GM21529 (cell line): ENCODE results near the gene XRN2.
"Not testable (repeated sequence)": the region's sequence is repeated elsewhere in the genome, so short reads cannot be mapped to it uniquely, and the experiment has no call there.

ENCODE experiments used
- ATAC-seq: cut with Tn5 transposase; IDR thresholded peaks from one replicate; pipeline ENCODE4 v1.9.1; 2021; ENCODE audit not compliant: unreplicated experiment

Gene XRN2

GRCh38 chr20:21344961-21345360 lies 41.8 kb downstream of the XRN2 start:
- no peak for ATAC-seq

DNA sequence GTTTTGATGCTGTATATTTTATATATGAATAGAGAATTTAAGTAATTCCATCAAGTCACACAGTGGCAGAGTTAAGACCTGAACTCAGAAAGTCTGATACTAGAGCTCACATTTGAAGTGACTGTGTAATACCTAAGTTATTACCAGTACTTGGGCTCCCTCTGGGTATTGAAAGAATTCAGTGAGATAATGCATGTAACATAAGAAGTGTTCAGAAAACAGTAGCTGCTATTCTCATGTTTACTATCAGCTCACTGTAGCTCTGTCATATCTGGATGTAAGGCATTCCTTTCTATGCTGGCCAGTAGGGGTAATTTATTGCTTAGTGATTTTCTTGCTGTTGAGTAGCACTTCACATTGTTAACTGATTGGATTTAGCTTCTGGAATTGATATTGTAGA lies 49.6 kb downstream of the XRN2 start:
- no peak for ATAC-seq

DNA sequence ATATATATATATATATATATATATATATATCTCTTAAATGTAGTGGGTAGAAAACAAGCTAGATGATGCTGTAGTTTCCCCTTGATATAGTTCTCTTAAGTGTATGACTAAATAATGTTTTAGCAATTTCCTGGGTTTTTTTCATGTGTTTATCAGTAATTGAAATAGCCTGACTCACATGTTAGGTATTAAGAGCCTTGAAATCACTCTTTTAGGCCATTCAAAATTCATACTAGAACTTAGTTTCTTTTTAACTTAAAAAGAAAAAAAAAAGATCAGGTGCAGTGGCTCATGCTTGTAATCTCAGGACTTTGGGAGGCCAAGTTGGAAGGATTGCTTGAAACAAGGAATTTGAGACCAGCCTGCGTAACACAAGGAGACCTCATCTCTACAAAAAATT lies 50.1 kb downstream of the XRN2 start:
- ATAC-seq, result no peak

DNA sequence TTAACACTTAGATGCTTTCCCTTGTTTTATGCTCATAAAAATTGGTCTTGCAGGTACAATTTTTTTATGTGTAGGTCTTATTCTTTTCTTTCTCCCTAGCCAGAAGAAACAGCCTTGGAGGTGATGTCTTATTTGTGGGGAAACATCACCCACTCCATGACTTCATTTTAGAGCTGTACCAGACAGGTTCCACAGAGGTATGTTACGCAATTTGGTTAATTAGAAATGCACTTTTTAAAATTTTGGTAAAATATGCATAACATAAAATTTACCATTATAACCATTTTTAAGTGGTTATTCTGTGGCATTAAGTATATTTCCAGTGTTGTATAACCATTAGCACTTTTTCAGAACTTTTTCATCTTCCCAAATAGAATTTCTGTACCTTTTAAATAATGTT lies 52.9 kb downstream of the XRN2 start:
- ATAC-seq, result no peak

DNA sequence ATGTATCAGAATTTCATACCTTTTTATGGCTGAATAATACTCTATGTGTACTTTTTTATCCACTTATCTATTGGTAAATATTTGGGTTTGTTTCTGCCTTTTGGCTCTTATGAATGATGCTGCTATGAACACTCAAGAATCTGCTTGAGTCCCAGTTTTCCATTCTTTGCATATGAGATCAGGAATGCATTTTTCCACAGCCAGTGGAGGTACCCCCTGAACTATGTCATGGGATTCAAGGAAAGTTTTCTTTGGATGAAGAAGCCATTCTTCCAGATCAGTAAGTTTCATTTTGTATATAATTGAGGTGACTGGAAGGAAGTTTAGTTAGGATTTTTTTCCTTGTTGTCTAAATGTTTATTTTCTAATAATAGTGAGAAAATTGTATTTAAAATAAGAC lies 53.3 kb downstream of the XRN2 start:
- ATAC-seq, result no peak

DNA sequence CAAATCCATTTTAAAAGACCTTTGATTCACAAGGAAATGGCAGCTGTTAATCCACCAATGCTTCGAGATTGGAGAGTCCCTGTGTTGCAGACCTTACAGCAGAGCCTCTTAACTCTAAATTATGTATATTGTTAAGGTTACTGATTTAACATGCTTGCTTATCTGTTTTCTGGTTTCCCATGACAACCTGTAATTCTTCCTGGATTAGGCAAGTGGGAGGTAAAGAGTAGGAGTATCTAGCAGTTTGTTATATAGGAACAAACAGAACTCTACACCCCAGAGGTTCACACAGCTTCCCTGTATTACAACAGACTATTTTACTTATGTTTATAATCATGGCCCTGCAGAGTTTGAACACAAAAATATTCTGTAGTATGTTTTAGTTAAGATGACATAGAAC lies 54.7 kb downstream of the XRN2 start:
- ATAC-seq, result no peak

DNA sequence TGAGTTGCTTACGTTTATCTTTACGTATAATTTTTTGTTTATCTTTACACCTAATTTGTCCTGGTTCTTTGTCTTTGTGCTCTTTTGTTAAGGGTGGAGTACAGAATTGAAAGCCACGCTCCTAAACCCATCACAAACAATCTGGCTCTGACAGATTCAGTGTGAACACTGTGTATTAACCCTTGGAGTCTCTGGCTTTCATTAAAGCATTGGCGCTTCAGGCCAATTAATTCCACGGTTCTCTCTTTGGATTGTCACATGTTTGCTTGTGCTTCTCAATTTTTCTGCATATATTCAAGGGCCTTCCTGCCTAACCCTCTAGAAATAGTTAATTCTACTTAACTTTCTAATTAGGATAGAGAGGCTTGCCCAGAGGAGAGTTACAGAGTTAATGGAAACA lies 55.6 kb downstream of the XRN2 start:
- ATAC-seq, result no peak

DNA sequence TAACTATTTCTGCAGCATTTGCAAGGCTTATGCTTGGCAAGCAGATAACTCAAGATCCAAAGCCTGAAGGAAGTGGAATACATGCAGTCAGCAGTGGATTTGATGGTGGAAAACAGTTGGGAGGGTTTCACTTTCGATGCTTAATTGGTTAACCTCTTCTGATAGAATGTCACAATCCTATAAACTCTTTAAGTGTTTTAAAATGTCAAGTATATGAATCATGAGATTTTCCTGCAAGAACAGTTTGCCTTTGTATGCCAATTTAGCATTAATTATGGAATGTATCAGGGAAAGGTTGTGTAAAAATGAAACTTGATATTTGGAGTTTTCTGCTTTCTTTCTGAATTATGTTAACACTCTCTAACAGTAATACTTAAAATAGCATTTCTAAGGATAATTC lies 57.6 kb downstream of the XRN2 start:
- ATAC-seq, result no peak

GRCh38 chr20:21361266-21361665 lies 58.1 kb downstream of the XRN2 start:
- ATAC-seq, result no peak

DNA sequence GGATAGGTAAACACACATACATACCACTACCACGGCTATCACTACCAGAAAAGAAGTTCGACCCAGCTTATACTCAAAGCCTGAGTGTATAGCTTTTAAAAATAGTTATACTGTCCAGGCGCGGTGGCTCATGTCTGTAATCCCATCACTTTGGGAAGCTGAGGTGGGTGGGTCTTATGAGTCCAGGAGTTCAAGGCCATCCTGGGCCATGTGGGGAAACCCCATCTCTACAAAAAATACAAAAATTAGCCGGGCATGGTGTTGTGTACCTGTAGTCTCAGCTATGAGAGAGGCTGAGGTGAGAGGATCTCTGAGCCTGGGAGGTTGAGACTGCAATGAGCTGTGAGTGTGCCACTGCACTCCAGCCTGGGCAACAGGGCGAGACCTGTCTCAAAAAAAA lies 61.3 kb downstream of the XRN2 start:
- ATAC-seq, result no peak

GRCh38 chr20:21365771-21366170 lies 62.6 kb downstream of the XRN2 start:
- ATAC-seq, result no peak

- not testable (repeated sequence) for ATAC-seq
These were observed 63.1 kb downstream of the XRN2 start for GRCh38 chr20:21366273-21366672.

DNA sequence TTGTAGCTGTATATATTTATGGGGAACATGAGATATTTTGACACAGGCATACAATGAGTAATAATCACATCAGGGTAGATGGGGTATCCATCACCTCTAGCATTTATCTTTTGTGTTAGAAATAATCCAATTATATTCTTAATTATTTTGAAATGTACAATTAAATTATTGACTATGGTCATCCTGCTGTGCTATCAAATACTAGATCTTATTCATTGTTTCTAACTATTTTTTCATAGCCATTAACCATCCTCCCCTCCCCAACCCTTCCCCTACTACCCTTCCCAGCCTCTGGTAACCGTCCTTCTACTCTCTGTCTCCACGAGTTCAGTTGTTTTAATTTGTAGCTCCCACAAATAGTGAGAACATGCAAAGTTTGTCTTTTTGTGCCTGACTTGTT lies 65.7 kb downstream of the XRN2 start:
- no peak for ATAC-seq

GRCh38 chr20:21371193-21371592 lies 68.1 kb downstream of the XRN2 start:
- no peak for ATAC-seq

- ATAC-seq, result no peak
These were observed 68.9 kb downstream of the XRN2 start for GRCh38 chr20:21372016-21372415.

DNA sequence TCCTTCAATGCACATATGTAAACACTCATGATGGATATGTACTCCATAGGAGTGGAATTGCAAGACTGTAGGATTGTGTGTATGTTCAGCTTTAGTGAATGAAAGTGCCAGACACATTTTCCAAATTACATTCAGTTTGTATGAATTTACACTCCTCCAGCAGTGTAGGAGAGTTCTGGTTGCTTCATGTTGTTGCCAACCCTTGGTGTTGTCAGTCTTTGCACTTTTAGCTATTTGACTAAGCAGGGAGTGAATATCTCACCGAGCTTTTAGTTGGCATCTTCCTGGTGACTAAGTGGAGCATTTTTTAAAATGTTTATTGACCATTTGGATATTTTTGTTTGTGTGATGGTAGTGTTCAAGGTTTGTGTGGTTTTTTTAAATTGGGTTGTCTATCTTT lies 70.3 kb downstream of the XRN2 start:
- no peak for ATAC-seq

- ATAC-seq, result no peak
These were observed 73.5 kb downstream of the XRN2 start for GRCh38 chr20:21376626-21377025.

DNA sequence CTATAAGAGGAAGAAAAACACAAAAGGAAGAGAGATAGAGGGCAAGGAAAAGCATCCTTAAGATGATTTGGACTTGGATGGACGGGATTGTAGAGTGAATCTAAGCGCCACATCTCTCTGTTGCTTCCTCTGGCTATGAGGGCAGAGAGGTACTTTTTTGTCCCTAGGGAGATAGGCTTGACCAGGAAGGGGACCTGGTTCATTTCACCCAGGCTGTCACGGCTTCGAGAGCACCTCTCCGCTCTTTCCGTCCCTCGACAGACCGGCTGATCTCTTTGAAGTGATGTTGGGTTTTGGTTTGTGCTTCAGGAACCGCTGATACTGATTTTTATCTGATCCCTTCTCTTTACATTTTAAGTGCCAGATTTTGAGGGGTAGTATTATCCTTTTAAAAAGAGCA lies 74.6 kb downstream of the XRN2 start:
- no peak for ATAC-seq

DNA sequence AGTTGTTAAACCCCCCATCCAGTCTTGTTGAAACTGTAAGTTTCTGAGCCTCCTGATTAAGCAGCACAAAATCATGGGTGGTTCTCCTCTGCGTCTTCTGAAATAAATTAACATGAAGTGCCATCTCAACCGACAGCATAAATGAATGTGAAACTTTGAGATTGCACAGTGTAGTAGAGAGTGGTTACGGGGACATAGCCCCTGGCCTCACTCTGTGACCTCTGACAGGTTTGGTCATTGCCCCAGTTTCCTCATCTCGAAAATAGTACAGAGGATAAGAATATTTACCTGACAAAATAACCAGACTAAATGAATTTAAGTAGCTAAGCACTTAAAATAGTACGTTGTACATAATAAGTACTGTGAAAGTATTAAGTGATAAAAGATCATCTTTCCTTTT lies 75.1 kb downstream of the XRN2 start:
- no peak for ATAC-seq

DNA sequence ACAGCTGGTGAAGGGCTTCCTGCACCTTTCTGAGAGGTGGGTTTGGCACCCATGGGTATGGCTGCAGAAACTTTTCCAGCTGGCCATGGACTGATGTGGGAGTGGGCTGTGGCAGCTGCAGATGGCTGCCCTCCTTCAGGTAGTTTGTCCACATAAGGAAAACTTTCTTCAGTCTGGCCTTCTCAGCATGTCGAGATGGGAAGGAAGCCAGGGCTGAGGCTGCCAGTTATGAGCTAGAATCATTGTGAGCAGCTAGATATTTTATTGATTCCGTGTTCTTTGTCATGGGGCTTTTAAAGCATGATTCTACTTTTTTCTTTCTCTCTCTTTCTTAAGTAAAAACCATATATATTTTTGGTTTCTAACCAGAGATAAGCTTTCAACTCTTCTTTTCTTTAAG lies 77.6 kb downstream of the XRN2 start:
- no peak for ATAC-seq

DNA sequence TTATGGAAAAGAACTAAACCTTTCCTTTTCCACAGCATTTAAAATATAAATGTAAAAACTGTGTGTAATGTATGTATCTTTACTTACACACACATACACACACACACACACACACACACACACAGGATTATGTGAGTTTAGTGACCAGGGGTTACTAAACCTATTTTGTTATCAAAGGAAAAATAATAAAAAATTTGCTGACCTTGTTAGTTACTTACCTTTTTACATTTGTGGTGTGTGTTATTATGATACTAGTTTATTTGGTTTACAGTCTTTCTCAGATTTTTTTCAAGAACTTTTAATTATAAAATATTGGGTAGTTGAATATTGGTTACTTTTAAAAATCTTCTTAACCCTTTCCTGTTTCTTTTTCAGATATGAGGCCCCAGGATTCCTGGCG lies 78.5 kb downstream of the XRN2 start:
- ATAC-seq, result no peak

DNA sequence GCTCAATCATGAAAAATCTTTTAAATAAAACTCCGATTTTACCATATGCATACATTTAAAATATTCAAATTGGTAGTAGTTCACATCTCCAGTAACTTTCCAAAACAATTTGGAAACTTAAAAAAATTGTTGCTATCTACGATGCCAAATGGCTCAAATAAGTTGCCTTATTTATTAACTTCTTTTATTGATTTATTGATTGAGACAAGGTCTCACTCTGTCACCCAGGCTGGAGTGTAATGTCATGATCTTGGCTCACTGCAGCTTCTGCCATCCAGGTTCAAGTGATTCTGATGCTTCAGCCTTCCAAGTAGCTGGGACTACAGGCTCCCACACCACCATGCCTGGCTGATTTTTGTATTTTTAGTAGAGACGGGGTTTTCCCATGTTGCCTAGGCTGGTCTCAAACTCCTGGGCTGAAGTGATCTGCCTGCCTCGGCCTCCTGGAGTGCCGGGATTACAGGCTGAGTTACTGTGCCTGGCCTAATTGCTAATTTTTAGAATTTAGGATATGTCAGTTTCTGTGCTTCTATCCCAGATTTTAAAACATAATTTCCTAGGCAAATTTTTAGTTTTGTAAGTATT lies 81.3 kb downstream of the XRN2 start:
- ATAC-seq, result no peak

- ATAC-seq, result no peak
These were observed 83.0 kb downstream of the XRN2 start for GRCh38 chr20:21386111-21386510.

DNA sequence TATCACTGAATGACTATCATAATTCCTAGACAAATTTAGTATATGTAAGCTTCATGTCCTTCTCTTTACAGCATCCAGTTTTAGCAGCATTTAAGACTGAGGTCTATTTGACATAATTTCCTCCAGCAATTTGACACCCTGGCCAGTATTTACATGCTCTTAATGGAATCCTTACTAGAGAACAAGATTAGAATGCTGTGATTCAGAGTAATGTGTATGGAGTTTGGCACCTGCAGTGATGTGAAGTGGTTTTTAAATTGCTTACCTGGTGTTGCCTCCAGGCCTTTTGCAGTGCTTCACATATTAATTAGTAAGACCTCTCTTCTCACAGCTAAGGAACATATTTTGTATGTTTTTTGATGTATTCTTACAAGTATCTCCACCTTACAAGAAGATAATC lies 84.4 kb downstream of the XRN2 start:
- ATAC-seq, result no peak
